IPS DF 6.9 (cell line): ENCODE results near the gene UTRN.

Source experiments
- DNase-seq: peaks from one replicate; pipeline ENCODE4 v3.0.0-alpha.2; 2013; ENCODE audit warnings: low read depth, low spot score
- H3K27ac ChIP-seq: one replicate; pipeline ENCODE4 v1.5.1; 2013; ENCODE audit warnings: low read length, control low read depth
- H3K27me3 ChIP-seq: 2 replicates; pipeline ENCODE4 v1.6.1; 2013; ENCODE audit warnings: mild to moderate bottlenecking, low read length; ENCODE audit not compliant: control insufficient read depth, insufficient read depth
- H3K36me3 ChIP-seq: 2 replicates; pipeline ENCODE4 v1.6.1; 2013; ENCODE audit warnings: low read length; ENCODE audit not compliant: control insufficient read depth, insufficient read depth
- H3K4me1 ChIP-seq: 2 replicates; pipeline ENCODE4 v1.6.1; 2013; ENCODE audit warnings: low read length; ENCODE audit not compliant: control insufficient read depth, insufficient read depth
- H3K4me3 ChIP-seq: 2 replicates; pipeline ENCODE4 v1.5.1; 2013; ENCODE audit warnings: mild to moderate bottlenecking, low read length
- H3K9me3 ChIP-seq: 2 replicates; pipeline ENCODE4 v1.6.1; 2013; ENCODE audit warnings: low read length, inconsistent platforms; ENCODE audit not compliant: control insufficient read depth, insufficient read depth
- WGBS: extraction: QIAGEN DNeasy Blood & Tissue Kit; methylation state at CpG from one replicate; pipeline ENCODE4 v1.1.7; 2013; ENCODE audit warnings: mixed read lengths, missing lambda C conversion rate; ENCODE audit not compliant: insufficient read length, insufficient coverage; 5-methylcytosine and 5-hydroxymethylcytosine counted together

Gene UTRN

GRCh38 chr6:144296973-144297372, 11.8 kb downstream of the UTRN start:
- no peak for DNase-seq
- WGBS = no CpG with 5 or more reads among the region's 2 CpGs
- Histone ChIP-seq H3K36me3 (no peaks in the 10 kb centered on the region), H3K4me1 (no peaks in the 10 kb centered on the region), H3K27ac (no peak overlapping the region), H3K4me3 (no peak overlapping the region), H3K27me3 (no peaks in the 10 kb centered on the region), H3K9me3 (no peaks in the 10 kb centered on the region)

- no peak for DNase-seq
- WGBS = no CpG with 5 or more reads among the region's 3 CpGs
- no peak overlapping the region for H3K4me3 ChIP-seq
- no peaks in the 10 kb centered on the region for H3K9me3 ChIP-seq
- no peaks in the 10 kb centered on the region for H3K27me3 ChIP-seq
- no peak overlapping the region for H3K27ac ChIP-seq
- peaks cover 1% of the 10 kb centered on the region; the same call in 1 of the 2 replicates for H3K4me1 ChIP-seq
- H3K36me3 ChIP-seq = no peaks in the 10 kb centered on the region
These were observed 12.5 kb downstream of the UTRN start for GRCh38 chr6:144297511-144298100.

DNA sequence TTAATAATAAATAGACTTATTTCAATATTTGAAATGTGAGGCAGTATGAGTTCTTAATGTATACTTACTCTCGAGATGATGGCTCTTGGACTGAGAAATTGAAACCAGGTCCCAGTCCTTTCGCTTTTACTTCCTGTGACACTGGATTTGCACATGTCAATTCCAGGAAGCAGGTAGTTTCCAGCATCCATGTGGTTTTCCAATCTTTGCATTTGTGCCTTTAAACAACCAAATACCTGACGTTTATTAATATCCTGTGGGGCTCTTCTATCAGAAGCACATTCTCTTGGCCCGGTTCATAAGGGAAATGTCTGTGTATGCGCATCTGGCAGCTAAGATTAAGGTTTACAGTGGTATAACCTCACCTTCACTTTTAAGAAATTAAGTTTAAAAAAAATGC, 13.1 kb downstream of the UTRN start:
- H3K4me1 ChIP-seq = peaks cover 3% of the 10 kb centered on the region; the same call in 1 of the 2 replicates

GRCh38 chr6:144298916-144299315, 13.8 kb downstream of the UTRN start:
- no CpG with 5 or more reads among the region's 1 CpG for WGBS
- H3K4me3 ChIP-seq = no peak overlapping the region
- no peak for DNase-seq
- H3K4me1 ChIP-seq = peaks cover 3% of the 10 kb centered on the region; the same call in 1 of the 2 replicates
- H3K27ac ChIP-seq = no peak overlapping the region
- H3K27me3 ChIP-seq = no peaks in the 10 kb centered on the region
- H3K9me3 ChIP-seq = no peaks in the 10 kb centered on the region
- H3K36me3 ChIP-seq = no peaks in the 10 kb centered on the region

More for the DNA sequence above, 13.1 kb downstream of the UTRN start:
- no CpG with 5 or more reads among the region's 5 CpGs for WGBS
- no peak overlapping the region for H3K27ac ChIP-seq
- H3K9me3 ChIP-seq = no peaks in the 10 kb centered on the region
- H3K4me3 ChIP-seq = no peak overlapping the region
- no peaks in the 10 kb centered on the region for H3K27me3 ChIP-seq
- no peaks in the 10 kb centered on the region for H3K36me3 ChIP-seq
- no peak for DNase-seq

DNA sequence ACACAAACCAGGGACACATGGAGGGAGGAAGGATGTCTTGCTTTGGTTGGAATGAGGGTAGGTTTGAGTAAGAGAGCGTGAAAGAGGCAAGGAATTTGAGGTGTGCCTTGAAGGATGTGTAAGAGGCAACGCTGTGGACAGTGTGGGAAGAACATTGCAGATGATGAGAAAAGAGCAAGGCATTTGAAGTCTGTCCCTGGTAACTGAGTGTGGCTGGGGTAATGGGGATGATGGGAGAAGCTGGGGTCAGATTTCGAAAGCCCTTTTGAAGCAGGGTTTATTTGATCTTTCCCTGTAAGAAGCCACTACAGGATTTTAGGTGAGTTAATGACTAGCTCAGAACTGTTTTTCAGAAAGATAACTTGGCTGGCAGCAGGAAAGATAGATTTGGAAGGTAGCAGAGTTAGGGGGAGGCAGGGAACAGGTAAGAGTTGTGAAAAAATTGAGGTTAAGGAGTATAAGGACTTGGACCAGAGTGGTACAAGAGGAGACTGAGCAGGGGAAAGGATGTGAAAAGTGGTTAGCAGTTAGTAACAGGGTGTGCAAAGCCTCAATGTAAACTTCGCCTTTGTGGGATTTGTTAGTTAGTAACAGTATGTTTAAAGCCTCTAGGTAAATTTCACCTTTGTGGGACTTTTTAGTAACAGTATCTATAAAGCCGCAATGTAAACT, 17.7 kb downstream of the UTRN start:
- DNase-seq = no peak
- Histone ChIP-seq H3K4me3 (no peak overlapping the region), H3K36me3 (no peaks in the 10 kb centered on the region), H3K27ac (no peak overlapping the region), H3K4me1 (peaks cover 3% of the 10 kb centered on the region; the same call in 1 of the 2 replicates), H3K9me3 (no peaks in the 10 kb centered on the region), H3K27me3 (no peaks in the 10 kb centered on the region)
- WGBS = 100% methylated on average over 1 of the region's 5 CpGs

DNA sequence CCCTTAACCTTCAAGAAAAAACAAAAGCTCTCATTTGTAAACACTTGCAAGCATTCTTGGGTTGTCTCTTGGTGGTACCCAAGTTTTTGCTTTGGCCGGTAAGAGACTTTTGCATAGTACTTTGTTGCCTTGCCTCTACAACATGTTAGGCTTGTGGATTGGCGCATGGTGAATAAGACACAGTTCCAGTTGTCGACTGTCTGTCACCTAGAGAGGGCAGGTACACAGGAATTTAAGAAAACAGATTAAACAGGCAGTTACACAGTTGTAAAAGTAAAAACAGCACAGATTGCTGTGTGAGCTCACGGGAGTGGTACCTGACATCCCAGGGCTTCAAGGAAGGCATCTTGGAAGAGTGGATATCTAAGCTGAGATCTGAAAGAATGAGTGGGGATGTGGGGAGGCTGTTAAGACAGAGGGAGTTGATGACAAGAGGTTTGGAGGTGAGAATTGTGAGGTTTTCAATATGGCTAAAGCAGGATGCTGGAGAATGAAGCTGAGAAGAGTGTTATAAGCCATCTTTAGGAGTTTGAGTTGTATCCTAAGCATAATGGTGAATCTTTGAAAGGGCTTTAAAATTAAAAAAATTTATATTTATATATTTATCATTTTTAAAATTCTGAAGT, 19.2 kb downstream of the UTRN start:
- peaks cover 3% of the 10 kb centered on the region; the same call in 1 of the 2 replicates for H3K4me1 ChIP-seq
- H3K9me3 ChIP-seq = no peaks in the 10 kb centered on the region
- H3K27me3 ChIP-seq = no peaks in the 10 kb centered on the region
- no peak overlapping the region for H3K4me3 ChIP-seq
- no CpG with 5 or more reads among the region's 4 CpGs for WGBS
- no peak for DNase-seq
- no peak overlapping the region for H3K27ac ChIP-seq
- H3K36me3 ChIP-seq = no peaks in the 10 kb centered on the region

DNA sequence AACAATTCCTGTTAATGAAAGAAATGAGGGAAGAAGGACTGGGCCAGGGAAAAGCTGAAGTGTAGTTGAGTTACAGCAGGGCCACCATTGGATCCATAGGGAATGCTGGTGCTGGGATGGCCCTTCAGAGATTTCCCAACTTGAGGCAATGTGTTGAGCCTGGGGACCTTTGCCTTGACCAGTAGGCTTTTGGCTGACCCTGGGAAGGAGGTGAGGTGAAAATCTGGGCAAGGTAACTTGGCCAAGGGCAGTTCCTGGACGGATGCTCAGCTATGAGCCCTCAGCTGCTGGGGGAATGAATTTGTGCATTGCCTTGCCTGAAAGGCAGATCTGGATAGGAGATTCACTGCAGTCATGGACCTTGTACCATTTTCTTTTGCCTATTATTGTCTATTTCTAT, 20.4 kb downstream of the UTRN start:
- no CpG with 5 or more reads among the region's 1 CpG for WGBS
- Histone ChIP-seq H3K4me1 (peaks cover 3% of the 10 kb centered on the region; the same call in 1 of the 2 replicates), H3K9me3 (no peaks in the 10 kb centered on the region), H3K27me3 (no peaks in the 10 kb centered on the region), H3K27ac (no peak overlapping the region), H3K36me3 (no peaks in the 10 kb centered on the region), H3K4me3 (no peak overlapping the region)
- no peak for DNase-seq

- Histone ChIP-seq H3K27me3 (no peaks in the 10 kb centered on the region), H3K27ac (no peak overlapping the region), H3K36me3 (no peaks in the 10 kb centered on the region), H3K4me1 (peaks cover 3% of the 10 kb centered on the region; the same call in 1 of the 2 replicates), H3K4me3 (no peak overlapping the region), H3K9me3 (no peaks in the 10 kb centered on the region)
- no peak for DNase-seq
- no CpG with 5 or more reads among the region's 3 CpGs for WGBS
These were observed 20.9 kb downstream of the UTRN start for GRCh38 chr6:144305985-144306384.

GRCh38 chr6:144307880-144308279, 22.7 kb downstream of the UTRN start:
- H3K27me3 ChIP-seq = no peaks in the 10 kb centered on the region
- H3K9me3 ChIP-seq = no peaks in the 10 kb centered on the region
- H3K4me1 ChIP-seq = no peaks in the 10 kb centered on the region
- no peak overlapping the region for H3K4me3 ChIP-seq
- no peak for DNase-seq
- WGBS = no CpG with 5 or more reads among the region's 3 CpGs
- H3K27ac ChIP-seq = no peak overlapping the region
- H3K36me3 ChIP-seq = no peaks in the 10 kb centered on the region

- Histone ChIP-seq H3K4me1 (no peaks in the 10 kb centered on the region), H3K27me3 (no peaks in the 10 kb centered on the region), H3K27ac (no peak overlapping the region), H3K9me3 (no peaks in the 10 kb centered on the region), H3K4me3 (no peak overlapping the region), H3K36me3 (no peaks in the 10 kb centered on the region)
- DNase-seq = no peak
- no CpG with 5 or more reads among the region's 5 CpGs for WGBS
These were observed 25.6 kb downstream of the UTRN start for GRCh38 chr6:144310765-144311164.
